Neuronal stem cell (in vitro differentiated cells): Measurements from ENCODE around the gene GJB6.

Source experiments
- DNase-seq: peaks from one replicate; pipeline ENCODE4 v3.0.0-alpha.2; 2013; ENCODE audit warnings: low spot score
- H2AFZ ChIP-seq: one replicate; pipeline ENCODE4 v1.6.1; 2013; ENCODE audit warnings: mild to moderate bottlenecking, low read length, inconsistent platforms
- H2AK5ac ChIP-seq: 2 replicates; pipeline ENCODE4 v1.6.1; 2013; ENCODE audit warnings: low read depth, mild to moderate bottlenecking, inconsistent platforms, low read length, moderate library complexity, mixed read lengths
- H2BK120ac ChIP-seq: 2 replicates; pipeline ENCODE4 v1.6.1; 2013; ENCODE audit warnings: low read depth, mild to moderate bottlenecking, inconsistent platforms, low read length, moderate library complexity, mixed read lengths
- H2BK12ac ChIP-seq: one replicate; pipeline ENCODE4 v1.6.1; 2013; ENCODE audit warnings: low read length, inconsistent platforms
- H2BK15ac ChIP-seq: 2 replicates; pipeline ENCODE4 v1.6.1; 2013; ENCODE audit warnings: mild to moderate bottlenecking, low read length, inconsistent platforms, mixed read lengths
- H2BK5ac ChIP-seq: one replicate; pipeline ENCODE4 v1.6.1; 2013; ENCODE audit warnings: inconsistent platforms, mild to moderate bottlenecking, low read length, moderate library complexity
- H3K14ac ChIP-seq: one replicate; pipeline ENCODE4 v1.6.1; 2013; ENCODE audit warnings: low read length, inconsistent platforms
- H3K18ac ChIP-seq: 2 replicates; pipeline ENCODE4 v1.6.1; 2013; ENCODE audit warnings: low read length, inconsistent platforms
- H3K23ac ChIP-seq: 2 replicates; pipeline ENCODE4 v1.6.1; 2013; ENCODE audit warnings: low read depth, mild to moderate bottlenecking, mixed read lengths, low read length, inconsistent platforms; ENCODE audit not compliant: poor library complexity
- H3K27ac ChIP-seq: replicated peaks from 3 replicates; pipeline ENCODE4 v1.5.1; 2013; ENCODE audit warnings: low read length, inconsistent platforms
- H3K27me3 ChIP-seq, 3 experiments: 2 replicates each; pipeline ENCODE4 v1.6.1; 2013; ENCODE audit warnings: low read length in 3 of 3, mild to moderate bottlenecking in 2 of 3, inconsistent platforms in 1 of 3, low read depth in 1 of 3, mixed read lengths in 1 of 3, moderate library complexity in 1 of 3; ENCODE audit not compliant: control insufficient read depth in 3 of 3, insufficient read depth in 3 of 3
- H3K36me3 ChIP-seq, 2 donors: replicated peaks in 1 of 2; 2 replicates each; pipeline ENCODE4 v1.6.1; 2013; ENCODE audit warnings: low read length in 2 of 2; ENCODE audit not compliant: control insufficient read depth in 2 of 2, insufficient read depth in 2 of 2
- H3K4ac ChIP-seq: 2 replicates; pipeline ENCODE4 v1.6.1; 2013; ENCODE audit warnings: inconsistent platforms, mild to moderate bottlenecking, low read length, moderate library complexity
- H3K4me1 ChIP-seq, 2 donors: 1 replicate in 1 of 2; 2 replicates in 1 of 2; pipeline ENCODE4 v1.6.1; 2013; ENCODE audit warnings: low read length in 2 of 2, low read depth in 1 of 2; ENCODE audit not compliant: control insufficient read depth in 2 of 2, insufficient read depth in 1 of 2
- H3K4me2 ChIP-seq: one replicate; pipeline ENCODE4 v1.6.1; 2013; ENCODE audit warnings: mild to moderate bottlenecking, low read length, inconsistent platforms; ENCODE audit not compliant: insufficient read depth, poor library complexity, severe bottlenecking
- H3K4me3 ChIP-seq, 2 donors: 2 replicates each; pipeline ENCODE4 v1.5.1; 2013; ENCODE audit warnings: low read length in 2 of 2, mild to moderate bottlenecking in 2 of 2, inconsistent platforms in 1 of 2, moderate library complexity in 1 of 2
- H3K79me1 ChIP-seq: one replicate; pipeline ENCODE4 v1.6.1; 2013; ENCODE audit warnings: low read depth, mild to moderate bottlenecking, inconsistent platforms, low read length, moderate library complexity
- H3K9ac ChIP-seq: one replicate; pipeline ENCODE4 v1.6.1; 2013; ENCODE audit warnings: mild to moderate bottlenecking, low read depth, low read length, inconsistent platforms; ENCODE audit not compliant: poor library complexity
- H3K9me3 ChIP-seq, 2 donors: replicated peaks in 1 of 2; 2 replicates each; pipeline versions ENCODE3 to v1.6.1; 2013; ENCODE audit warnings: low read length in 2 of 2, mild to moderate bottlenecking in 2 of 2, inconsistent platforms in 1 of 2, low read depth in 1 of 2, mixed read lengths in 1 of 2, moderate library complexity in 1 of 2; ENCODE audit not compliant: control insufficient read depth in 2 of 2, insufficient read depth in 1 of 2
- H4K8ac ChIP-seq: one replicate; pipeline ENCODE4 v1.6.1; 2013; ENCODE audit warnings: low read depth, mild to moderate bottlenecking, inconsistent platforms, low read length, moderate library complexity
- H4K91ac ChIP-seq: one replicate; pipeline ENCODE4 v1.6.1; 2013; ENCODE audit warnings: low read length, low read depth, mild to moderate bottlenecking, inconsistent platforms; ENCODE audit not compliant: poor library complexity
- WGBS, 2 donors: extraction: QIAGEN DNeasy Blood & Tissue Kit; methylation state at CpG; one replicate each; pipeline ENCODE4 v1.1.7; 2013; ENCODE audit warnings: missing lambda C conversion rate in 2 of 2, mixed read lengths in 1 of 2; ENCODE audit not compliant: insufficient read length in 2 of 2, insufficient replicate concordance in 1 of 2; ENCODE audit errors: extremely low coverage in 2 of 2; 5-methylcytosine and 5-hydroxymethylcytosine counted together

The GJB6 gene

DNA sequence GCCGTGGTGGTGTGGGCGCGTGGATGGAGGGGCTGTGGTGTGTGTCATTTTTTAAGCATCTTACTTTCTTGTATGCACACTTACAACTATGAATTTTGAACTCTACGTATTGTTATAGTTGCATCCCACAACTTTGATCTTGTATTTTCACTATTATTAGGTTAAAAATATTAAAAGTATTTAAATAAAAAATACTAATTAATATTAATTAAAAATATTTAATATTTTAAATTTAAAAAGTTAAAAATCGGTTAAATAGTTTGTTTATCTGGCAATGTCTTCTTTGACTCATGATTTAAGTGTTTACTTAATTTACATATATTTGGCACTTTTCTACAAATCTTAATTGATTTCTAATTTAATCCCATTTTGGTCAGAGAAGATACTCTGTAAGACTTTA, 17.8 kb upstream of the GJB6 start:
- H3K14ac ChIP-seq, result no peak overlapping the region
- no peak overlapping the region for H3K23ac ChIP-seq
- H2BK12ac ChIP-seq, result no peak overlapping the region
- H3K9me3 ChIP-seq, result no peaks in the 10 kb centered on the region
- no peak overlapping the region for H3K4me3 ChIP-seq
- no peak overlapping the region for H4K91ac ChIP-seq
- no peak overlapping the region for H3K4me2 ChIP-seq
- H2BK5ac ChIP-seq, result no peak overlapping the region
- no peak for DNase-seq
- H3K36me3 ChIP-seq, result no peaks in the 10 kb centered on the region
- H2BK15ac ChIP-seq, result no peak overlapping the region
- no peak overlapping the region for H4K8ac ChIP-seq
- no CpG with 5 or more reads among the region's 5 CpGs for WGBS, 2 donors
- H2BK120ac ChIP-seq, result no peak overlapping the region
- no peaks in the 10 kb centered on the region for H3K79me1 ChIP-seq
- H3K27me3 ChIP-seq, result no peaks in the 10 kb centered on the region
- H3K27ac ChIP-seq, result no peak overlapping the region
- no peaks in the 10 kb centered on the region for H3K4me1 ChIP-seq
- H3K18ac ChIP-seq, result no peak overlapping the region
- no peak overlapping the region for H2AK5ac ChIP-seq
- no peak overlapping the region for H3K4ac ChIP-seq
- H3K9ac ChIP-seq, result no peak overlapping the region
- H2AFZ ChIP-seq, result no peak overlapping the region

DNA sequence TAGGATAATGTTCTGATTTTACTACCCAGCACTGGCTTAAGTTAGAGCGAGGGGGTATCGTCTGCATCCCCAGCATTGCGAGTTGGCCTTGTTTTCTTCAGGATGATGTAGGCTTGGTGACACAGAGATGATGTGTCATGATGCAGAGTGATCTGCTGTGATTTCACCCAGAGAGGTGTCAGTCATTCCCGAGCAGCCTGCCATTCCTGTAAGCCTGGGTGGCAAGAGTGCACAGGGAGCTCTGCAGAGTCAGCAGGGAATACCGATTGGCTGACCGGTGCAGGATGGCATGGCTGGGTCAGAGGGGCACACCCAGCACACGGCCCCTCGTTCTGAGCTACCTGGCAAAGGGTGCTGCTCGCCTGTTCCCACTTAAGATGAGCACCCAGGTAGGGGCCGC, 15.8 kb upstream of the GJB6 start:
- Histone ChIP-seq H3K4ac (no peak overlapping the region), H2AFZ (no peak overlapping the region), H2BK15ac (no peak overlapping the region), H3K36me3 (no peaks in the 10 kb centered on the region), H3K4me1 (no peaks in the 10 kb centered on the region), H4K8ac (no peak overlapping the region), H3K23ac (no peak overlapping the region), H3K14ac (no peak overlapping the region), H2AK5ac (no peak overlapping the region), H3K4me3 (no peak overlapping the region), H2BK5ac (no peak overlapping the region), H3K27me3 (no peaks in the 10 kb centered on the region), H4K91ac (no peak overlapping the region), H3K9me3 (no peaks in the 10 kb centered on the region), H2BK120ac (no peak overlapping the region), H3K4me2 (no peak overlapping the region), H2BK12ac (no peak overlapping the region), H3K9ac (no peak overlapping the region), H3K18ac (no peak overlapping the region), H3K79me1 (no peaks in the 10 kb centered on the region), H3K27ac (no peak overlapping the region)
- no CpG with 5 or more reads among the region's 10 CpGs for WGBS, 2 donors
- no peak for DNase-seq

DNA sequence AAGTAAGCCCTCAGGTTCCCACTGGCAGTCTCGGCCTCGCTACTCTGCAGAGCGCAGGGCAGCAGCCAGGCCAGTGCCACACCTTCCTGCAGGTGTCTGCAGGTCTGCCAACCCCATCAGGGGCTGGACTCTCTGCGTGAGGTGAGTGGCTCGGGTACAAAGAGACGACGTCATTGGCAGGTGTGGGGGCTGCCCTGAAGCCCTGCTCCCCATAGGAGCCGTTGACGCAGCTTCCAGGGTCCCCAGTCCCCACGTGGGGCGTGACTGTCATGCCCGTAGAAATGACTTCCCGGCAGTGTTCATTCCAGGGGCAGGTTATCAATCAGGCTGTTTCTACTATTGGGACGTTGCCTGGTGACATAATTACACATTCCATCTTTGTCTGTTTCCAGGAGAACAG, 15.3 kb upstream of the GJB6 start:
- H3K27me3 ChIP-seq, result no peaks in the 10 kb centered on the region
- H3K4me2 ChIP-seq, result no peak overlapping the region
- H2BK15ac ChIP-seq, result no peak overlapping the region
- H3K9ac ChIP-seq, result no peak overlapping the region
- DNase-seq, result no peak
- no peak overlapping the region for H2BK120ac ChIP-seq
- H3K23ac ChIP-seq, result no peak overlapping the region
- WGBS, 2 donors, result no CpG with 5 or more reads among the region's 14 CpGs
- no peak overlapping the region for H2AFZ ChIP-seq
- H4K8ac ChIP-seq, result no peak overlapping the region
- no peak overlapping the region for H2BK12ac ChIP-seq
- no peak overlapping the region for H3K18ac ChIP-seq
- H4K91ac ChIP-seq, result no peak overlapping the region
- H3K4me1 ChIP-seq, result no peaks in the 10 kb centered on the region
- H3K9me3 ChIP-seq, result no peaks in the 10 kb centered on the region
- no peaks in the 10 kb centered on the region for H3K79me1 ChIP-seq
- H3K36me3 ChIP-seq, result no peaks in the 10 kb centered on the region
- no peak overlapping the region for H2BK5ac ChIP-seq
- no peak overlapping the region for H3K4me3 ChIP-seq
- no peak overlapping the region for H3K27ac ChIP-seq
- no peak overlapping the region for H2AK5ac ChIP-seq
- no peak overlapping the region for H3K4ac ChIP-seq
- H3K14ac ChIP-seq, result no peak overlapping the region

DNA sequence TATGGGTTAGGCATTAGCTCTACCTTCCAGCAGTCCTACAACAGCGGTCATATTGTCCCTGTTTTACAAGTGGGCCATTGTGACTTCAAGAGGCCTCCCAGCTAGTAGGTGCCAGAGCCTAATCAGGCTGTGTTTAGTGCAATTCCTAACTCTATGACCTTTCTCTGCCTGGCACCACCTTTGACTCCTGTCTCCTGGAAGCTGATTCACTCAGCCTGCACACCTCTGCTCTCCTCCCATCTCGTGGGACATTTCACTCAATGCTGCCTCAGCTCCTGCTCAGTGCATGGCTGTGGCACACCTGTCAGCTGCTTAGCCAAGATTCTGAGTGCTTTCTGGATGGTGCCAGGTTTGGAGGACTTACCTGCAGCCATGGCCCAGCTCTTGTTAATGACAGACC, 9.5 kb upstream of the GJB6 start:
- H3K79me1 ChIP-seq, result no peaks in the 10 kb centered on the region
- H3K9me3 ChIP-seq, result no peaks in the 10 kb centered on the region
- H2BK15ac ChIP-seq, result no peak overlapping the region
- H3K9ac ChIP-seq, result no peak overlapping the region
- H3K4me1 ChIP-seq, result no peaks in the 10 kb centered on the region
- H2AFZ ChIP-seq, result no peak overlapping the region
- H3K36me3 ChIP-seq, result no peaks in the 10 kb centered on the region
- WGBS, 2 donors, result no CpG with 5 or more reads among the region's 2 CpGs
- H3K27me3 ChIP-seq, result peaks cover 0 to 12% (median 0%) of the 10 kb centered on the region in 3 experiments
- no peak overlapping the region for H3K27ac ChIP-seq
- no peak overlapping the region for H2BK5ac ChIP-seq
- no peak overlapping the region for H3K4me3 ChIP-seq
- H2AK5ac ChIP-seq, result no peak overlapping the region
- H3K14ac ChIP-seq, result no peak overlapping the region
- H4K8ac ChIP-seq, result no peak overlapping the region
- no peak overlapping the region for H2BK12ac ChIP-seq
- no peak overlapping the region for H4K91ac ChIP-seq
- no peak overlapping the region for H3K23ac ChIP-seq
- no peak overlapping the region for H3K4me2 ChIP-seq
- H3K4ac ChIP-seq, result no peak overlapping the region
- H2BK120ac ChIP-seq, result no peak overlapping the region
- no peak for DNase-seq
- H3K18ac ChIP-seq, result no peak overlapping the region
